ENCODE data around the gene TAS2R19. TPM values are rescaled to one million over a fixed set of nuclear protein-coding genes. Genes with fewer than 3 reads are reported as not detected.

Gene TAS2R19
- total RNA-seq, 1 experiment from 2014 or later, result 1.4 TPM

DNA sequence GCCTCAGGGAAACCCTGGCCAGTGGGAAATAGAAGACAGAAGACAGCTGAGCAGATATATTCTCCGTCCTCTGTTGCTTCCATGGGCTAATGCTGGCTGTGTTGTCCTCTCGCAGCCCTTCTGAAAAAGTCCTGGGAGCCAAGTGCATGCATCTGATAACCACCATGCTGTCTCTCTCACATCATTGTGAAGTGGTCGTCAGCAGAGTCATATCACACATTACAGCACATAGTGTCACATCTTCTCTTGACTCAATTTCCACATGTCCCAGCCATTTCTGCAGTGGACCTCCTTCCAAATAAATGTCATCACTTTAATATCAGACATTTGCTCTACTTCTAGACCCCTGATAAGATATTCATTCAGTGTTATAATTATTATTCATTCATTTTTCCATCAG is 28.1 kb downstream of the TAS2R19 start (continued):
- TF ChIP-seq ZNF532 (CRISPR knock-in tag; IDR thresholded peaks at IDR 0.05; ENCODE audit: borderline replicate concordance) (no peak), GABPB1 (CRISPR knock-in tag; IDR thresholded peaks at IDR 0.05) (no peak), HMGA2 (CRISPR knock-in tag; IDR thresholded peaks at IDR 0.05) (no peak), ZMAT4 (CRISPR knock-in tag; IDR thresholded peaks at IDR 0.05) (no peak)
- TF ChIP-seq, protein P1, sequence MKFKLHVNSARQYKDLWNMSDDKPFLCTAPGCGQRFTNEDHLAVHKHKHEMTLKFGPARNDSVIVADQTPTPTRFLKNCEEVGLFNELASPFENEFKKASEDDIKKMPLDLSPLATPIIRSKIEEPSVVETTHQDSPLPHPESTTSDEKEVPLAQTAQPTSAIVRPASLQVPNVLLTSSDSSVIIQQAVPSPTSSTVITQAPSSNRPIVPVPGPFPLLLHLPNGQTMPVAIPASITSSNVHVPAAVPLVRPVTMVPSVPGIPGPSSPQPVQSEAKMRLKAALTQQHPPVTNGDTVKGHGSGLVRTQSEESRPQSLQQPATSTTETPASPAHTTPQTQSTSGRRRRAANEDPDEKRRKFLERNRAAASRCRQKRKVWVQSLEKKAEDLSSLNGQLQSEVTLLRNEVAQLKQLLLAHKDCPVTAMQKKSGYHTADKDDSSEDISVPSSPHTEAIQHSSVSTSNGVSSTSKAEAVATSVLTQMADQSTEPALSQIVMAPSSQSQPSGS (CRISPR knock-in tag; IDR thresholded peaks at IDR 0.05; ENCODE audit: borderline replicate concordance, low read depth), result no peak

DNA sequence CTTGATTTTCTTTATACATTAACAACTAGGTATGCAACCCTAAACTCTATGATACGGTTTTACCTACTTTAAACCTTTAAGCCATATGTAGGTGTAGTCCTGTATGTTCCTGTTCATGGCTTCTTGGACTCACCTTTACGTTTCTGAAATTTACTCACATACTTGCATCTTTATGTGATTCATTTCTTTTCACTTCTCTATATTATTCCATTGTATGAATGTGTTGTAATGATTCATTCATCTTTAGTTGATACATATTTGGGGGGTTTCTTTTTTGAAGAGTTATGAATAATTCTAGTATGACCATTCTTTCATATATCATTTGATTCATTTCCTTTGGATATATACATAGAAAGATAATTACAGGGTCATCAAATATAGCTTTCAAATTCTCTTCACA is 33.3 kb downstream of the TAS2R19 start:
- H3K4me3 Mint-ChIP-seq, result no peak overlapping the region
- ChIA-PET CTCF (no interaction called here), POLR2A (no interaction called here)
- ATAC-seq (no peak), DNase-seq (ENCODE audit: low spot score) (no peak)
- no peaks in the 10 kb centered on the region for H3K27me3 Mint-ChIP-seq (ENCODE audit: low read depth)
- peaks cover 12% of the 10 kb centered on the region for H3K9me3 Mint-ChIP-seq
- H3K36me3 Mint-ChIP-seq, result peaks cover 11% of the 10 kb centered on the region
- 0 out of 2 replicates have a peak, but pooled peaks cover 3% of the 10 kb centered on the region for H3K4me1 Mint-ChIP-seq
- H3K27ac Mint-ChIP-seq, result no peak overlapping the region
- TF ChIP-seq ATF1 (CRISPR knock-in tag; IDR thresholded peaks at IDR 0.05) (no peak), ZNF423 (CRISPR knock-in tag; IDR thresholded peaks at IDR 0.05) (no peak), PRRX2 (CRISPR knock-in tag; IDR thresholded peaks at IDR 0.05) (no peak), AFF4 (CRISPR knock-in tag; IDR thresholded peaks at IDR 0.05; ENCODE audit: borderline replicate concordance) (no peak), ZNF416 (CRISPR knock-in tag; IDR thresholded peaks at IDR 0.05) (no peak), E2F5 (CRISPR knock-in tag; IDR thresholded peaks at IDR 0.05) (no peak)
- TF ChIP-seq, protein P2, sequence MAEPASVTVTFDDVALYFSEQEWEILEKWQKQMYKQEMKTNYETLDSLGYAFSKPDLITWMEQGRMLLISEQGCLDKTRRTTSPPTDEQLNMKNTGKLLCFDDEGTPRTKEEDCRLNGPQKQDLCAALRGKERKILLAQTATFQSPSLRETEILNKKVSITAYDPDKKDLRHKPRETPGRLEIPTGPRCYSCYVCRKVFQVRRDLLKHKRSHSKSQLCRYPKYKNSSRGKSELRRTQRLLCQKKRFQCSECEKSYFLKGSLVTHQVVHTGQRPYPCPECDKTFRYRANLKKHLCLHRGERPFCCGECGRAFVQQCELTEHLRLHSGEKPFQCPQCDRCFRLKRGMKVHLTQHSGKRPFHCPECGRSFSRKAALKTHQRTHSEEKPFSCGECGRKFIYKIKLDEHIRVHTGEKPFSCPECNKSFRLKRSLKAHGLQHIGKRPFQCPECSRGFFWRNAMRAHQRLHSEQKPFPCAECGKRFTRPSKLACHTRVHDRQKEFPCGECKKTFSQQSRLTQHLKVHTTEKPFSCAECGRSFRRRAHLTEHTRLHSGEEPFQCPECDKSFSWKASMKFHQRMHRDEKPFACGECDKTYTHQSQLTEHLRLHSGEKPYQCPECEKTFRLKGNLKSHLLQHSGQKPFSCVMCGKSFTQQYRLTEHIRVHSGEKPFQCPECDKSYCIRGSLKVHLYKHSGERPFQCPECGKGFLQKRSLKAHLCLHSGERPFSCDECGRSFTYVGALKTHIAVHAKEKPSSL (CRISPR knock-in tag; conservative IDR thresholded peaks at IDR 0.05), result no peak
- TF ChIP-seq, protein P3, sequence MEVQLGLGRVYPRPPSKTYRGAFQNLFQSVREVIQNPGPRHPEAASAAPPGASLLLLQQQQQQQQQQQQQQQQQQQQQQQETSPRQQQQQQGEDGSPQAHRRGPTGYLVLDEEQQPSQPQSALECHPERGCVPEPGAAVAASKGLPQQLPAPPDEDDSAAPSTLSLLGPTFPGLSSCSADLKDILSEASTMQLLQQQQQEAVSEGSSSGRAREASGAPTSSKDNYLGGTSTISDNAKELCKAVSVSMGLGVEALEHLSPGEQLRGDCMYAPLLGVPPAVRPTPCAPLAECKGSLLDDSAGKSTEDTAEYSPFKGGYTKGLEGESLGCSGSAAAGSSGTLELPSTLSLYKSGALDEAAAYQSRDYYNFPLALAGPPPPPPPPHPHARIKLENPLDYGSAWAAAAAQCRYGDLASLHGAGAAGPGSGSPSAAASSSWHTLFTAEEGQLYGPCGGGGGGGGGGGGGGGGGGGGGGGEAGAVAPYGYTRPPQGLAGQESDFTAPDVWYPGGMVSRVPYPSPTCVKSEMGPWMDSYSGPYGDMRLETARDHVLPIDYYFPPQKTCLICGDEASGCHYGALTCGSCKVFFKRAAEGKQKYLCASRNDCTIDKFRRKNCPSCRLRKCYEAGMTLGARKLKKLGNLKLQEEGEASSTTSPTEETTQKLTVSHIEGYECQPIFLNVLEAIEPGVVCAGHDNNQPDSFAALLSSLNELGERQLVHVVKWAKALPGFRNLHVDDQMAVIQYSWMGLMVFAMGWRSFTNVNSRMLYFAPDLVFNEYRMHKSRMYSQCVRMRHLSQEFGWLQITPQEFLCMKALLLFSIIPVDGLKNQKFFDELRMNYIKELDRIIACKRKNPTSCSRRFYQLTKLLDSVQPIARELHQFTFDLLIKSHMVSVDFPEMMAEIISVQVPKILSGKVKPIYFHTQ (CRISPR knock-in tag; IDR thresholded peaks at IDR 0.05), result no peak
- TF ChIP-seq, protein P4, sequence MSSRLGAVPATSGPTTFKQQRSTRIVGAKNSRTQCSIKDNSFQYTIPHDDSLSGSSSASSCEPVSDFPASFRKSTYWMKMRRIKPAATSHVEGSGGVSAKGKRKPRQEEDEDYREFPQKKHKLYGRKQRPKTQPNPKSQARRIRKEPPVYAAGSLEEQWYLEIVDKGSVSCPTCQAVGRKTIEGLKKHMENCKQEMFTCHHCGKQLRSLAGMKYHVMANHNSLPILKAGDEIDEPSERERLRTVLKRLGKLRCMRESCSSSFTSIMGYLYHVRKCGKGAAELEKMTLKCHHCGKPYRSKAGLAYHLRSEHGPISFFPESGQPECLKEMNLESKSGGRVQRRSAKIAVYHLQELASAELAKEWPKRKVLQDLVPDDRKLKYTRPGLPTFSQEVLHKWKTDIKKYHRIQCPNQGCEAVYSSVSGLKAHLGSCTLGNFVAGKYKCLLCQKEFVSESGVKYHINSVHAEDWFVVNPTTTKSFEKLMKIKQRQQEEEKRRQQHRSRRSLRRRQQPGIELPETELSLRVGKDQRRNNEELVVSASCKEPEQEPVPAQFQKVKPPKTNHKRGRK (CRISPR knock-in tag; IDR thresholded peaks at IDR 0.05; ENCODE audit: borderline replicate concordance), result no peak
- TF ChIP-seq, protein P5, sequence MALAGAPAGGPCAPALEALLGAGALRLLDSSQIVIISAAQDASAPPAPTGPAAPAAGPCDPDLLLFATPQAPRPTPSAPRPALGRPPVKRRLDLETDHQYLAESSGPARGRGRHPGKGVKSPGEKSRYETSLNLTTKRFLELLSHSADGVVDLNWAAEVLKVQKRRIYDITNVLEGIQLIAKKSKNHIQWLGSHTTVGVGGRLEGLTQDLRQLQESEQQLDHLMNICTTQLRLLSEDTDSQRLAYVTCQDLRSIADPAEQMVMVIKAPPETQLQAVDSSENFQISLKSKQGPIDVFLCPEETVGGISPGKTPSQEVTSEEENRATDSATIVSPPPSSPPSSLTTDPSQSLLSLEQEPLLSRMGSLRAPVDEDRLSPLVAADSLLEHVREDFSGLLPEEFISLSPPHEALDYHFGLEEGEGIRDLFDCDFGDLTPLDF (CRISPR knock-in tag; IDR thresholded peaks at IDR 0.05), result no peak
- TF ChIP-seq, protein P6, sequence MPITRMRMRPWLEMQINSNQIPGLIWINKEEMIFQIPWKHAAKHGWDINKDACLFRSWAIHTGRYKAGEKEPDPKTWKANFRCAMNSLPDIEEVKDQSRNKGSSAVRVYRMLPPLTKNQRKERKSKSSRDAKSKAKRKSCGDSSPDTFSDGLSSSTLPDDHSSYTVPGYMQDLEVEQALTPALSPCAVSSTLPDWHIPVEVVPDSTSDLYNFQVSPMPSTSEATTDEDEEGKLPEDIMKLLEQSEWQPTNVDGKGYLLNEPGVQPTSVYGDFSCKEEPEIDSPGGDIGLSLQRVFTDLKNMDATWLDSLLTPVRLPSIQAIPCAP (CRISPR knock-in tag; IDR thresholded peaks at IDR 0.05), result no peak

Measured in WTC11 (cell line).